ENCODE measurements around the gene SCN4B.

SCN4B gene

GRCh38 chr11:118170882-118171268, 18.3 kb upstream of the SCN4B start:
- H3K27me3 ChIP-seq (ENCODE audit: control insufficient read depth in 1 of 2, insufficient read depth in 2 of 2, low read length in 2 of 2), result no peaks in the 10 kb centered on the region
- H3K9me3 ChIP-seq (ENCODE audit: low read length), result no peaks in the 10 kb centered on the region
- H3K4me1 ChIP-seq (ENCODE audit: insufficient read depth, low read length), result peaks cover 25% of the 10 kb centered on the region
- no peak overlapping the region for H3K9ac ChIP-seq (ENCODE audit: low read length)
- no peak overlapping the region for H3K4me3 ChIP-seq (ENCODE audit: low read depth in 1 of 2, low read length in 2 of 2)
- H3K36me3 ChIP-seq (ENCODE audit: insufficient read depth, low read length), result no peaks in the 10 kb centered on the region
- no peak overlapping the region for H3K27ac ChIP-seq (ENCODE audit: low read depth, low read length)

GRCh38 chr11:118170231-118170630, 17.6 kb upstream of the SCN4B start:
- Histone ChIP-seq H3K36me3 (ENCODE audit: insufficient read depth, low read length) (no peaks in the 10 kb centered on the region), H3K4me1 (ENCODE audit: insufficient read depth, low read length) (peaks cover 18% of the 10 kb centered on the region), H3K27ac (ENCODE audit: low read depth, low read length) (no peak overlapping the region), H3K9me3 (ENCODE audit: low read length) (no peaks in the 10 kb centered on the region), H3K4me3 (ENCODE audit: low read depth in 1 of 2, low read length in 2 of 2) (no peak overlapping the region), H3K27me3 (ENCODE audit: control insufficient read depth in 1 of 2, insufficient read depth in 2 of 2, low read length in 2 of 2) (no peaks in the 10 kb centered on the region), H3K9ac (ENCODE audit: low read length) (no peak overlapping the region)

GRCh38 chr11:118169300-118170140, 16.9 kb upstream of the SCN4B start:
- Histone ChIP-seq H3K4me3 (ENCODE audit: low read depth in 1 of 2, low read length in 2 of 2) (no peak overlapping the region), H3K9me3 (ENCODE audit: low read length) (no peaks in the 10 kb centered on the region), H3K9ac (ENCODE audit: low read length) (no peak overlapping the region), H3K27ac (ENCODE audit: low read depth, low read length) (no peak overlapping the region), H3K4me1 (ENCODE audit: insufficient read depth, low read length) (peaks cover 12% of the 10 kb centered on the region), H3K36me3 (ENCODE audit: insufficient read depth, low read length) (no peaks in the 10 kb centered on the region), H3K27me3 (ENCODE audit: control insufficient read depth in 1 of 2, insufficient read depth in 2 of 2, low read length in 2 of 2) (no peaks in the 10 kb centered on the region)

GRCh38 chr11:118168751-118169150, 16.1 kb upstream of the SCN4B start:
- H3K27ac ChIP-seq (ENCODE audit: low read depth, low read length), result no peak overlapping the region
- no peaks in the 10 kb centered on the region for H3K36me3 ChIP-seq (ENCODE audit: insufficient read depth, low read length)
- H3K9me3 ChIP-seq (ENCODE audit: low read length), result no peaks in the 10 kb centered on the region
- H3K9ac ChIP-seq (ENCODE audit: low read length), result no peak overlapping the region
- peaks cover 11% of the 10 kb centered on the region for H3K4me1 ChIP-seq (ENCODE audit: insufficient read depth, low read length)
- H3K4me3 ChIP-seq (ENCODE audit: low read depth in 1 of 2, low read length in 2 of 2), result no peak overlapping the region
- H3K27me3 ChIP-seq (ENCODE audit: control insufficient read depth in 1 of 2, insufficient read depth in 2 of 2, low read length in 2 of 2), result no peaks in the 10 kb centered on the region

GRCh38 chr11:118168316-118168715, 15.7 kb upstream of the SCN4B start:
- Histone ChIP-seq H3K9ac (ENCODE audit: low read length) (no peak overlapping the region), H3K36me3 (ENCODE audit: insufficient read depth, low read length) (no peaks in the 10 kb centered on the region), H3K4me1 (ENCODE audit: insufficient read depth, low read length) (peaks cover 11% of the 10 kb centered on the region), H3K9me3 (ENCODE audit: low read length) (no peaks in the 10 kb centered on the region), H3K27me3 (ENCODE audit: control insufficient read depth in 1 of 2, insufficient read depth in 2 of 2, low read length in 2 of 2) (no peaks in the 10 kb centered on the region), H3K27ac (ENCODE audit: low read depth, low read length) (no peak overlapping the region), H3K4me3 (ENCODE audit: low read depth in 1 of 2, low read length in 2 of 2) (no peak overlapping the region)

GRCh38 chr11:118167906-118168305, 15.3 kb upstream of the SCN4B start:
- peaks cover 11% of the 10 kb centered on the region for H3K4me1 ChIP-seq (ENCODE audit: insufficient read depth, low read length)
- no peaks in the 10 kb centered on the region for H3K9me3 ChIP-seq (ENCODE audit: low read length)
- no peak overlapping the region for H3K9ac ChIP-seq (ENCODE audit: low read length)
- no peaks in the 10 kb centered on the region for H3K36me3 ChIP-seq (ENCODE audit: insufficient read depth, low read length)
- H3K27ac ChIP-seq (ENCODE audit: low read depth, low read length), result no peak overlapping the region
- H3K4me3 ChIP-seq (ENCODE audit: low read depth in 1 of 2, low read length in 2 of 2), result no peak overlapping the region
- no peaks in the 10 kb centered on the region for H3K27me3 ChIP-seq (ENCODE audit: control insufficient read depth in 1 of 2, insufficient read depth in 2 of 2, low read length in 2 of 2)

DNA sequence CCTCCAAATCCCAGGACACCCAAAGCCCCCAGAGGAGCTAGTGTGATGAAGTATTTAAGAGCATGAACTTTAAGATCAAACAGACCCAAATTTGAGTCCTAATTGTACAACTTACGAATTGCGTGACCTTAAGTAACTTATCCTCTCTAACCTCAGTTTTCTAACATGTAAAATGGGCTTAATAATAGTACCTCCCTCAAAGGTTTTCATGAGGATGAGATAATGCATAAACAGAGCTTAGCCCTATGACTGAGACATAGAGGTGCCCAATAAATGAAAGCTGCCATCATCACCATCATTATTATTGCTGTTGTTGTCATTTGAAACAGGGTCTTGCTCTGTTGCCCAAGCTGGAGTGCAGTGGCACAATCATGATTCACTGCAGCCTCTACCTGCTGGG, 14.6 kb upstream of the SCN4B start:
- Histone ChIP-seq H3K4me3 (ENCODE audit: low read depth in 1 of 2, low read length in 2 of 2) (no peak overlapping the region), H3K27ac (ENCODE audit: low read depth, low read length) (no peak overlapping the region), H3K27me3 (ENCODE audit: control insufficient read depth in 1 of 2, insufficient read depth in 2 of 2, low read length in 2 of 2) (no peaks in the 10 kb centered on the region), H3K36me3 (ENCODE audit: insufficient read depth, low read length) (no peaks in the 10 kb centered on the region), H3K9me3 (ENCODE audit: low read length) (no peaks in the 10 kb centered on the region), H3K4me1 (ENCODE audit: insufficient read depth, low read length) (peaks cover 11% of the 10 kb centered on the region), H3K9ac (ENCODE audit: low read length) (no peak overlapping the region)

- H3K27me3 ChIP-seq (ENCODE audit: control insufficient read depth in 1 of 2, insufficient read depth in 2 of 2, low read length in 2 of 2), result no peaks in the 10 kb centered on the region
- no peak overlapping the region for H3K27ac ChIP-seq (ENCODE audit: low read depth, low read length)
- H3K4me3 ChIP-seq (ENCODE audit: low read depth in 1 of 2, low read length in 2 of 2), result no peak overlapping the region
- H3K9me3 ChIP-seq (ENCODE audit: low read length), result no peaks in the 10 kb centered on the region
- H3K9ac ChIP-seq (ENCODE audit: low read length), result no peak overlapping the region
- no peaks in the 10 kb centered on the region for H3K36me3 ChIP-seq (ENCODE audit: insufficient read depth, low read length)
- peaks cover 7% of the 10 kb centered on the region for H3K4me1 ChIP-seq (ENCODE audit: insufficient read depth, low read length)
These were observed 14.0 kb upstream of the SCN4B start for GRCh38 chr11:118166641-118167040.

GRCh38 chr11:118164885-118165284, 12.3 kb upstream of the SCN4B start:
- Histone ChIP-seq H3K36me3 (ENCODE audit: insufficient read depth, low read length) (no peaks in the 10 kb centered on the region), H3K9ac (ENCODE audit: low read length) (no peak overlapping the region), H3K4me3 (ENCODE audit: low read depth in 1 of 2, low read length in 2 of 2) (no peak overlapping the region), H3K27me3 (ENCODE audit: control insufficient read depth in 1 of 2, insufficient read depth in 2 of 2, low read length in 2 of 2) (peaks cover 0 to under 1% of the 10 kb centered on the region in 2 donors), H3K27ac (ENCODE audit: low read depth, low read length) (no peak overlapping the region), H3K4me1 (ENCODE audit: insufficient read depth, low read length) (no peaks in the 10 kb centered on the region), H3K9me3 (ENCODE audit: low read length) (no peaks in the 10 kb centered on the region)

DNA sequence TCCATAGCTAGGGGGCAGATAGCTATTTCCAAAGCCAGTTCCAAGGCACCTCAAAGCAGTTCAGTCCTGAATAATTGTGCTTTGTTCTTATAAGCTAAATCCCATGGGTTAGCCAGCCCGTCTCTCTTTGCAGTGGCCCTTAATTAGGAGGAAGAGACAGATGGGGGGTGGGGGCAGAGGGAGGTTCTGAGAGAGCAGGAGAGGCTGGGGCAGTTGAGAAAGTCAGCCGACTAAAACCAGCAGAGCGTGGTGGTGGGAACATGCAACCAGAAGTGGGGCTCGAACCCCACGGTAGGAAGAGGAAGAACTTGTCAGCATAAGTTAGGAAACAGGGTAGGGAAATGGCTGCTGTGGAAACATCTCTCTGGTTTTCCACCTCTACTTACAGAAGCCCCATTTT, 10.9 kb upstream of the SCN4B start:
- Histone ChIP-seq H3K27me3 (ENCODE audit: control insufficient read depth in 1 of 2, insufficient read depth in 2 of 2, low read length in 2 of 2) (peaks cover 0 to 5% of the 10 kb centered on the region in 2 donors), H3K9me3 (ENCODE audit: low read length) (no peaks in the 10 kb centered on the region), H3K9ac (ENCODE audit: low read length) (no peak overlapping the region), H3K27ac (ENCODE audit: low read depth, low read length) (no peak overlapping the region), H3K4me1 (ENCODE audit: insufficient read depth, low read length) (no peaks in the 10 kb centered on the region), H3K4me3 (ENCODE audit: low read depth in 1 of 2, low read length in 2 of 2) (no peak overlapping the region), H3K36me3 (ENCODE audit: insufficient read depth, low read length) (no peaks in the 10 kb centered on the region)

- H3K4me3 ChIP-seq (ENCODE audit: low read depth in 1 of 2, low read length in 2 of 2), result no peak overlapping the region
- no peaks in the 10 kb centered on the region for H3K4me1 ChIP-seq (ENCODE audit: insufficient read depth, low read length)
- peaks cover 0 to 7% of the 10 kb centered on the region in 2 donors for H3K27me3 ChIP-seq (ENCODE audit: control insufficient read depth in 1 of 2, insufficient read depth in 2 of 2, low read length in 2 of 2)
- no peaks in the 10 kb centered on the region for H3K36me3 ChIP-seq (ENCODE audit: insufficient read depth, low read length)
- no peak overlapping the region for H3K9ac ChIP-seq (ENCODE audit: low read length)
- H3K27ac ChIP-seq (ENCODE audit: low read depth, low read length), result no peak overlapping the region
- H3K9me3 ChIP-seq (ENCODE audit: low read length), result no peaks in the 10 kb centered on the region
These were observed 10.2 kb upstream of the SCN4B start for GRCh38 chr11:118162846-118163245.

GRCh38 chr11:118161786-118162185, 9.2 kb upstream of the SCN4B start:
- Histone ChIP-seq H3K4me3 (ENCODE audit: low read depth in 1 of 2, low read length in 2 of 2) (no peak overlapping the region), H3K4me1 (ENCODE audit: insufficient read depth, low read length) (no peaks in the 10 kb centered on the region), H3K9ac (ENCODE audit: low read length) (no peak overlapping the region), H3K36me3 (ENCODE audit: insufficient read depth, low read length) (no peaks in the 10 kb centered on the region), H3K9me3 (ENCODE audit: low read length) (no peaks in the 10 kb centered on the region), H3K27ac (ENCODE audit: low read depth, low read length) (no peak overlapping the region), H3K27me3 (ENCODE audit: control insufficient read depth in 1 of 2, insufficient read depth in 2 of 2, low read length in 2 of 2) (peaks cover 6 to 17% of the 10 kb centered on the region in 2 donors)
